Measurements from ENCODE around the gene SCIN.

- TF ChIP-seq POLR2AphosphoS5 (IDR thresholded peaks at IDR 0.05; ENCODE audit: low read depth, low read length) (no peak), SIN3A (IDR thresholded peaks at IDR 0.05; ENCODE audit: borderline replicate concordance, insufficient read depth, low read depth, low read length) (no peak), CTCF (IDR thresholded peaks at IDR 0.05) (no peak), REST (IDR thresholded peaks at IDR 0.05; ENCODE audit: insufficient read depth in 1 of 2, low read depth in 2 of 2, low read length in 1 of 2) (no peak)
Observed at GRCh38 chr7:12647364-12648219, 77.1 kb downstream of the SCIN start.

Data from Panc1 (cell line).